Neural crest cell (in vitro differentiated cells): ENCODE data around the gene METAP2. TPM values are rescaled to one million over a fixed set of nuclear protein-coding genes. Genes with fewer than 3 reads are reported as not detected.
"Not testable (repeated sequence)": the region's sequence is repeated elsewhere in the genome, so short reads cannot be mapped to it uniquely, and the experiment has no call there.

Experiments
- DNase-seq: peaks from one replicate; pipeline ENCODE4 v3.0.0; 2021; ENCODE audit warnings: low read depth, mixed read lengths, low spot score
- H3K27ac Mint-ChIP-seq: one replicate; pipeline ENCODE4 v1.8.0; 2021; ENCODE audit warnings: mild to moderate bottlenecking, mixed read lengths; ENCODE audit not compliant: unreplicated experiment
- H3K27me3 Mint-ChIP-seq: 2 replicates; pipeline ENCODE4 v1.8.0; 2021; ENCODE audit warnings: low read depth, mild to moderate bottlenecking, mixed read lengths
- H3K36me3 Mint-ChIP-seq: 2 replicates; pipeline ENCODE4 v1.8.0; 2021; ENCODE audit warnings: low read depth, mild to moderate bottlenecking, mixed read lengths
- H3K4me1 Mint-ChIP-seq: 2 replicates; pipeline ENCODE4 v1.8.0; 2021; ENCODE audit warnings: mixed read lengths
- H3K4me3 Mint-ChIP-seq: one replicate; pipeline ENCODE4 v1.8.0; 2021; ENCODE audit warnings: mild to moderate bottlenecking, mixed read lengths
- H3K9me3 Mint-ChIP-seq: 2 replicates; pipeline ENCODE4 v1.8.0; 2021; ENCODE audit warnings: mixed read lengths
- total RNA-seq: library from RNA; stranded (reverse); gene quantifications from 2 replicates; pipeline ENCODE4 v1.2.1, GENCODE V29; 2021
- TF ChIP-seq, protein P1 (sequence below): fragments of 200-600 bp; sonication (generic); conservative IDR thresholded peaks from 2 replicates; pipeline ENCODE4 v1.5.0; 2021; ENCODE audit warnings: antibody characterized with exemption, mild to moderate bottlenecking

Gene METAP2
- total RNA-seq, 1 donor from 2014 or later, result 99.6 TPM

DNA sequence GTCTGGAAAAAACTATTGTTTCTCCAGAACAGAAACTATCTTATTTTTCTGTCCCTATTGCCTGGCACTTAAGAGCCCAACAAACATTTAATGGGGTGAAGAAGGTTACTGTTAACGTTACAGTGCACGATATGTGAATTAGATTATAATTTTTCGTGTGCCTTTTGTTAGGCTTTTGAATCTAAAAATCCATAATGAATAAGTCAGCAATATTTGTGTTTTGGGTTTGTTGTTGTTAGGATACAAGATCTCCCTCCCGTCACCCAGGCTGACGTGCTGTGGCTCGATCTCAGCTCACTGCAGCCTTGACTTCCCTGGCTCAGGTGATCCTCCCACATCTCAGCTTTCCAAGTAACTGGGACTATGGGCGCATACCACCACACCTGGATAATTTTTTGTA lies 7.9 kb downstream of the METAP2 start:
- Mint-ChIP-seq H3K36me3 (peaks cover 11% of the 10 kb centered on the region), H3K4me3 (no peak overlapping the region), H3K4me1 (peaks cover 18% of the 10 kb centered on the region), H3K27ac (no peak overlapping the region), H3K27me3 (no peaks in the 10 kb centered on the region), H3K9me3 (no peaks in the 10 kb centered on the region)
- DNase-seq, result no peak
- TF ChIP-seq, protein P1, sequence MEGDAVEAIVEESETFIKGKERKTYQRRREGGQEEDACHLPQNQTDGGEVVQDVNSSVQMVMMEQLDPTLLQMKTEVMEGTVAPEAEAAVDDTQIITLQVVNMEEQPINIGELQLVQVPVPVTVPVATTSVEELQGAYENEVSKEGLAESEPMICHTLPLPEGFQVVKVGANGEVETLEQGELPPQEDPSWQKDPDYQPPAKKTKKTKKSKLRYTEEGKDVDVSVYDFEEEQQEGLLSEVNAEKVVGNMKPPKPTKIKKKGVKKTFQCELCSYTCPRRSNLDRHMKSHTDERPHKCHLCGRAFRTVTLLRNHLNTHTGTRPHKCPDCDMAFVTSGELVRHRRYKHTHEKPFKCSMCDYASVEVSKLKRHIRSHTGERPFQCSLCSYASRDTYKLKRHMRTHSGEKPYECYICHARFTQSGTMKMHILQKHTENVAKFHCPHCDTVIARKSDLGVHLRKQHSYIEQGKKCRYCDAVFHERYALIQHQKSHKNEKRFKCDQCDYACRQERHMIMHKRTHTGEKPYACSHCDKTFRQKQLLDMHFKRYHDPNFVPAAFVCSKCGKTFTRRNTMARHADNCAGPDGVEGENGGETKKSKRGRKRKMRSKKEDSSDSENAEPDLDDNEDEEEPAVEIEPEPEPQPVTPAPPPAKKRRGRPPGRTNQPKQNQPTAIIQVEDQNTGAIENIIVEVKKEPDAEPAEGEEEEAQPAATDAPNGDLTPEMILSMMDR, result no peak

DNA sequence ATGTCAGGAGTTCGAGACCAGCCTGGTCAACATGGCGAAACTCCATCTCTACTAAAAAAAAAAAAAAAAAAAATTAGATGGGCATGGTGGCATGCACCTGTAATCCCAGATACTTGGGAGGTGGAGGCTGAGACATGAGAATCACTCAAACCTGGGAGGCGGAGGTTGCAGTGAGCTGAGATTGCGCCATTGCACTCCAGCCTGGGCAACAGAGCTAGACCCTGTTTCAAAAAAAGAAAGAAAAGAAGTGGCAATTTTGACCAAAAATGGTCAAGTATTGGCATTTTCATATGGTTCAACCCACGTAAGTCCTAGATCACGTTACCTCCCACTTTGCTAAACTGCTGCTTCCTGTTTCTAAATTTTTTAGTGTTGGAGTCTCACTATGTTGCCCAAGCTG lies 8.6 kb downstream of the METAP2 start:
- Mint-ChIP-seq H3K4me1 (peaks cover 18% of the 10 kb centered on the region), H3K36me3 (peaks cover 13% of the 10 kb centered on the region)
- H3K27ac Mint-ChIP-seq, H3K9me3 Mint-ChIP-seq, H3K27me3 Mint-ChIP-seq, DNase-seq, H3K4me3 Mint-ChIP-seq: not testable (repeated sequence)

DNA sequence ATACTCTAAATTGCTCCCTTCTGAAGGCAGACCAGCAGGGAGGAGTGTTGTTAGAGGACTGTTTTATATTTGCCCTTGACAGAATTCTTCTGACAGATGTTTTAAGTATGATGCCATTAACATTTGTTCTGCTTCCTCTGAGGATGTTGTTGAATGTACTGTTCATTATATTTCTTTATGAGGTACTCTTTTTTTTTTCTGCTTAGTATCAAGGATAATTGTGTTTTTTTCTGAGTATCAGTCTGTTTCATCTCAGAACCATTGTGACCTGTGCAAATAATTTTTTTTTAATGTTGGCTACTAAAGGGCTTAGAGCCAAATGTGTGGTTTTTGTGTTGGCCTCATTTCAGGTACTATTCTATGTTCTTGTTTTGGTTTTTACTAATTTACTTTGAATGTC lies 10.6 kb downstream of the METAP2 start:
- peaks cover 11% of the 10 kb centered on the region for H3K4me1 Mint-ChIP-seq
- no peaks in the 10 kb centered on the region for H3K27me3 Mint-ChIP-seq
- no peak for DNase-seq
- TF ChIP-seq, protein P1, result no peak
- no peak overlapping the region for H3K4me3 Mint-ChIP-seq
- H3K9me3 Mint-ChIP-seq, result no peaks in the 10 kb centered on the region
- no peak overlapping the region for H3K27ac Mint-ChIP-seq
- peaks cover 11% of the 10 kb centered on the region for H3K36me3 Mint-ChIP-seq

DNA sequence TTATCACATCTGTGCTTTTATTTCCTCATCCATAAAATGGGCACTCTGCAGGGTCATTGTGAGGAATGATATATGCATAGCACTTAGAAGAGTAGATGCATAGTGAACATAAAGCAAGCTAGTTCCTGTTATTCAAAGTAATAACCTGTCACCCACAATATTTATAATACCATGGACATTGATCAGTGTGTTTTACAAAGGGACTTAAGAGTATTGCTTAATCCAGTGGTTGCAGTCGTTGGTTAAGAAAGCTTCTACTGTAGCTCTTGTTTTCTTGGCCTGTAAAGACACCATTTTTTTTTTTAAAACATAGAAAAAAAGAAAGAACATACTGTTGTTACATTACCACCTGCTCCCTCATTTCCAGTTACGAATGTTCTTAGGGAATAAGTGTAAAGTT lies 13.1 kb downstream of the METAP2 start:
- Mint-ChIP-seq H3K36me3 (peaks cover 6% of the 10 kb centered on the region), H3K27me3 (no peaks in the 10 kb centered on the region), H3K9me3 (no peaks in the 10 kb centered on the region), H3K4me3 (no peak overlapping the region), H3K27ac (no peak overlapping the region), H3K4me1 (no peaks in the 10 kb centered on the region)
- DNase-seq, result no peak
- TF ChIP-seq, protein P1, result no peak

DNA sequence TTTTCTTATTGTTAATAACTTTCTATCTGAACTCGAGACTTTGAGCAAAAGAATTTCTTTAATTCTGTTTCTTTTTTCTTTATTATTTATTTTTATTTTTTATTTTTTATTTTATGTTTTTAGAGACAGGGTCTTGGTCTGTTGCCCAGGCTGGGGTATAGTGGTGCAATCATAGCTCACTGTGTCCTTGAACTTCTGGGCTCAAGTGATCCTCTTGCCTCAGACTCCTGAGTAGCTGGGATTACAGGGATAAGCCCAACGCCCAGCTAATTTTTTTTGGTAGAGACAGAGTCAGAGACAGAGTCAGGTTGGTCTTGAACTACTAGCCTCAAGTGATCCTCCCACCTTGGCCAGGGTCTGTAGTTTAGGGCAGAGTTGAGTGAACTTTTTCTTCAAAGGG lies 18.5 kb downstream of the METAP2 start:
- Mint-ChIP-seq H3K27ac (no peak overlapping the region), H3K27me3 (no peaks in the 10 kb centered on the region), H3K4me1 (no peaks in the 10 kb centered on the region), H3K36me3 (peaks cover 21% of the 10 kb centered on the region), H3K4me3 (no peak overlapping the region), H3K9me3 (no peaks in the 10 kb centered on the region)
- TF ChIP-seq, protein P1, result no peak
- no peak for DNase-seq

DNA sequence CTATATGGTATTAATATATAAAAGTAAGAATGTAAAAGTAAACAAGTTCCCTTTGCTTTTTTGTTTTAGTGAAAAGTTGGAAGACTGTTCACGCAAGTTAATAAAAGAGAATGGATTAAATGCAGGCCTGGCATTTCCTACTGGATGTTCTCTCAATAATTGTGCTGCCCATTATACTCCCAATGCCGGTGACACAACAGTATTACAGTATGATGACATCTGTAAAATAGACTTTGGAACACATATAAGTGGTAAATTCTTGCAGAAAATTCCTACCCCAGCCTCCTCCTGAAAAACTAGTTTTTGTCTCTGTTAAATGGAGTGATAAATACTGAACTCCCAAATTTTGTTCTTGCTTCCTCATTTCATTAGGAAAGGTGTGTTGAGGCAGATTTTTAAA lies 20.9 kb downstream of the METAP2 start:
- DNase-seq, result no peak
- H3K4me1 Mint-ChIP-seq, result no peaks in the 10 kb centered on the region
- no peaks in the 10 kb centered on the region for H3K9me3 Mint-ChIP-seq
- H3K4me3 Mint-ChIP-seq, result no peak overlapping the region
- H3K27ac Mint-ChIP-seq, result no peak overlapping the region
- H3K27me3 Mint-ChIP-seq, result no peaks in the 10 kb centered on the region
- TF ChIP-seq, protein P1, result no peak
- H3K36me3 Mint-ChIP-seq, result peaks cover 36% of the 10 kb centered on the region
